ENCODE results near the gene OVCA2.

Gene OVCA2

GRCh38 chr17:2081564-2081963 lies 39.7 kb downstream of the OVCA2 start:
- DNase-seq (ENCODE audit: extremely low spot score, insufficient read length, low read depth) (no peak), FAIRE-seq (no peak)

- no peak for DNase-seq (ENCODE audit: extremely low spot score, insufficient read length, low read depth)
- no peak for FAIRE-seq
These were observed 40.4 kb downstream of the OVCA2 start for GRCh38 chr17:2082003-2082781.

GRCh38 chr17:2083613-2084035 lies 41.8 kb downstream of the OVCA2 start:
- DNase-seq (ENCODE audit: extremely low spot score, insufficient read length, low read depth) (peak; percentile 50), FAIRE-seq (peak; percentile 96)

- no peak for FAIRE-seq
- no peak for DNase-seq (ENCODE audit: extremely low spot score, insufficient read length, low read depth)
These were observed 42.4 kb downstream of the OVCA2 start for GRCh38 chr17:2084036-2084765.

- FAIRE-seq (no peak), DNase-seq (ENCODE audit: extremely low spot score, insufficient read length, low read depth) (no peak)
These were observed 43.2 kb downstream of the OVCA2 start for GRCh38 chr17:2084766-2085647.

- FAIRE-seq: no peak
- no peak for DNase-seq (ENCODE audit: extremely low spot score, insufficient read length, low read depth)
These were observed 43.8 kb downstream of the OVCA2 start for GRCh38 chr17:2085648-2085949.

GRCh38 chr17:2086306-2086705 lies 44.5 kb downstream of the OVCA2 start:
- no peak for DNase-seq (ENCODE audit: extremely low spot score, insufficient read length, low read depth)
- FAIRE-seq: peak; percentile 90

GRCh38 chr17:2087597-2088211 lies 45.9 kb downstream of the OVCA2 start:
- FAIRE-seq (peak; percentile 99), DNase-seq (ENCODE audit: extremely low spot score, insufficient read length, low read depth) (peak; percentile 43)

- FAIRE-seq: peak; percentile 38
- DNase-seq (ENCODE audit: extremely low spot score, insufficient read length, low read depth): no peak
These were observed 47.2 kb downstream of the OVCA2 start for GRCh38 chr17:2089021-2089422.

- DNase-seq (ENCODE audit: extremely low spot score, insufficient read length, low read depth): no peak
- FAIRE-seq: peak; percentile 79
These were observed 48.4 kb downstream of the OVCA2 start for GRCh38 chr17:2090210-2090641.

- FAIRE-seq: peak; percentile 74
- no peak for DNase-seq (ENCODE audit: extremely low spot score, insufficient read length, low read depth)
These were observed 49.1 kb downstream of the OVCA2 start for GRCh38 chr17:2090804-2091534.

GRCh38 chr17:2092253-2092652 lies 50.4 kb downstream of the OVCA2 start:
- FAIRE-seq (no peak), DNase-seq (ENCODE audit: extremely low spot score, insufficient read length, low read depth) (no peak)

Measured in GM18507 (cell line).